T follicular helper cell (primary cell): ENCODE data around the gene AP4B1.
"Not testable (repeated sequence)": the region's sequence is repeated elsewhere in the genome, so short reads cannot be mapped to it uniquely, and the experiment has no call there.

Experiments used
- DNase-seq: peaks from one replicate; pipeline ENCODE4 v3.0.0-alpha.2; 2020; ENCODE audit warnings: low read depth
- total RNA-seq, 2 experiments: gene quantifications; one replicate each; lab custom pipeline; 2026; lab: John Stamatoyannopoulos, UW

The AP4B1 gene
- total RNA-seq = 46.8 to 57.1 reads per million in 2 experiments

DNA sequence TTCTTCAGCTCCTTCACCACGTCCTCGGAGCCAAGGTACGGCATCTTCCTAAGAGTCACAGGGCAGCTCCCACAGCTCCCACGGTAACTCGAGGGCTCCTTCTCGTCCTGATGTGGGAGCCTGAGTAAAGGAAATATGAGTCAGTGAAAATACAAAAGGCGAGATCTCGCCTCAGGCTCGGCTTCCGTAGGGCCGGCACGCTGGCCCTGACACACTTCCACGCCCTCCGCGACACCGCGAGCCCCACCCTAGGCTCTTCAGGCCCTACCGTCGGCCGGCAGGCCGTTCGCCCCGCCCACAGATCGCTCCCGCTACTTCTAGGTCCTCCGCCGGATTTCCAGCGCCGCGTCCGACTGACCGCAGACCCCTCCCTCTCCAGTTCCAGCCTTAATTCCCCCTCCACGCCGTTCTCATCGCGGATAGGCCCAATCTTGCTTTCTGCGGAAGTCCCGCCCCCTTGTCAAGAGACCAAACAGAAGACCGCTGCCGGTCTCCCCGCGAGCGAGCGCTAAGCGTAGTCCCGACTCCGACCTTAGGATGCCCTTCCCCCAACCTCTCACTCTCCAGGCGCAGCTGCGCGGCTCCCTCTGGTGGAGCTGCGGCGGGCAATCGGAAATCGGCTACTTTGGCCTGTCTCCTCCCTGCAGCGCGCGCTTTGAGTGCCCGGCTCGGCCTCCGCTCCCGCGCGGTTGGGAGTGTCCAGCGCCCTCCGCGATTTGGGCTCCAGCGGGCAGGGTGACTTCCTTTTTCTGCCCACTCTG lies at the start of gene AP4B1, which contains the start of gene DCLRE1B:
Gene AP4B1 (minus strand): TSS at position 126 of the 761 bp plus-strand sequence. CDS start 82 bp downstream, at position 44.
Gene DCLRE1B (plus strand): TSS at position 653 of the 761 bp plus-strand sequence. CDS start 261 bp downstream, outside the sequence.
- peak; percentile 96 for DNase-seq

DNA sequence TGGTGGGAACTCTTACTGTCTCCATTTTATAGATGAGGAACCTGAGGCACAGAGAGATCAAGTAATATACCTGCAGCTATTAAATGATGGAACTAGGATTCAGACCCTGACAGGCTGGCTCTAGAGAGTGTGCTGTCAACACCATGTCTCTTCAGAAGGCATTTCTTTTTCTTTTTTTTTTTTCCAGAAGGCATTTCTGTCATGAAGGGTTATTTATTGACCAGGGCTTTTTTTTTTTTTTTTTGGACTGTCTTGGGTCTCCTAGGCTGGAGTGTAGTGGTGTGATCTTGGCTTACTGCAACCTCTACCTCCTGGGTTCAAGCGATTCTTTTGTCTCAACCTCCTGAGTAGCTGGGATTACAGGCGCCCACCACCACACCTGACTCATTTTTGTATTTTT lies 47.1 kb upstream of the AP4B1 start:
- DNase-seq = no peak

DNA sequence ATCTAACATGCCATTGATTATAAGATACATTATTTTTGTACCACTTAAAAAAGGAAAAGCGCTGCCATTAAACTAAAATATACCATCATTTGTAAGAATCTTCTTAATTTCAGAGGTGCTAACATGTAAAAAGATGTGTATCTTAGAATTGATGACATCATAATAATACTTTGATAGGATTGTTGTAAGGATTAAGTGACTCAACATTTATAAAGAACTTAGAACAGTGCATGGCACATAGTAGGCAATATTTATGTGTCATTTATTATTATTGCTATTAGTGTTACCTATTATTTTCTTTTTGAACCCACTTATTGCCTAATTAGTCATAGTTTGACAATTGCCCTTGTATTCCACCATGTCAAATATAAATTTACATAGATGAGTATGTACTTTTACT lies 46.3 kb upstream of the AP4B1 start:
- DNase-seq = no peak

DNA sequence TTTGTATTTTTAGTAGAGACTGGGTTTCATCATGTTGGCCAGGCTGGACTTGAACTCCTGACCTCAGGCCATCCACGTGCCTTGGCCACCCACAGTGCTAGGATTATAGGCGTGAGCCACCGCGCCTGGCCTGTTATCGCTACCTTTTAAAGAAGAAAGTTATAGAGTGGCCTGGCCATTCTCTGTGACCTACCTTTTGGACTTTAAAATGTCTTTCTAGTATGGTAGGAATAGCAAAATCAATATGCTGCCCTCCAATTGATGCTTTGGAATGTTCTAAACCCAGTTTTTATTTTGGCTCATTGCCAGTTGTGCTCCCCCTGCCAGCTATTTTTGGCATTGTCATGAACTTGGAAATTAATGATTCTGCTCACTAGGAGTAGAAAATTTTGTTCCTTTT lies 44.4 kb upstream of the AP4B1 start:
- no peak for DNase-seq

DNA sequence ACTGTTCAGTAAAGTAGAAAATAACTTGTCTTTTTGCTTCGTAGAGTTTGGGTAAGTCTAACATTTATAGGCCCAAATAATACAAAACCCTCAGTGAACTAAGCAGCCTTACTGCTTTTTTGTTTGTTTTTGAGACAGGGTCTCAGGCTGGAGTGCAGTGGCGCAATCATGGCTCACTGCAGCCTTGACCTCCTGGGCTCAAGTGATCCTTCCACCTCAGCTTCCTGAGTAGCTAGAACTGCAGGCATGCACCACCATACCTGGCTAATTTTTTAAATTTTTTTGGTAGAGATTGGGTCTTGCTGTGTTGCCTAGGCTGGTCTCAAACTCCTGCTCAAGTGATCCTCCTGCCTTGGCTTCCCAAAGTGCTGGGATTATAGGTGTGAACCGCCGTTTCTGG lies 43.6 kb upstream of the AP4B1 start:
- not testable (repeated sequence) for DNase-seq

DNA sequence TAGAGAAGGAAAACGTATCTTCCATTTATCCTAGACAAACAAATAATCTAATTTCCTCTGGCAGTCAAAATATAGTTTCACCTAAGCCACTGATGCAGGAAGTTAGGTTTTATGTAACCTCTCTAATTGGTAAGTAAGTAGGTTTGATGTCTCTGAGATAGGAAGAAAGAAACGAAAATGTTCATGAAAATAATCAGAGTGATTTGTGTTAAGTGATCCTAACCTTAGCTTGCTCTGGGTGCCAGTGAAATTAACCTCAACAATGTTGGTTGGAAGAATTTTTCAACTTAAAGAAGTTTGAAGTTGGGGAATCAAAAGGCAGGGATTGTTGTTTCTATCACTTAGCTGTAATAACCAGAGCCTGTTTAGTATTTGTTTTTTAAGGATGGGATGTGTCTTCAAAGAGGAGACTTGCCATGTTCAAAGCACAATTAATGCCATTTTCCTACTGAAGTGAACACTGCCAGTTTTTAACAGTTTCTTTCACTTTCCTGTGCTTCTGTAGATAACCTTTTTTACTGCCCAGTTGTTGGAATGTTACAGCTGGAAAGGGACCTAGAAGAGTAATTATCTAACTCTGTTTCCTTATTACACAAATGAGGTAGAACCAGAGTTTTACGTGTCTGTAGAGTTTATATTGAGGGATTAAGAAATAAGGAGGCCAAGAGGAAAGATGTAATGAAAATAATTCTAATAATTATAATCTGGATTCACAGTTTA lies 42.9 kb upstream of the AP4B1 start:
- no peak for DNase-seq

DNA sequence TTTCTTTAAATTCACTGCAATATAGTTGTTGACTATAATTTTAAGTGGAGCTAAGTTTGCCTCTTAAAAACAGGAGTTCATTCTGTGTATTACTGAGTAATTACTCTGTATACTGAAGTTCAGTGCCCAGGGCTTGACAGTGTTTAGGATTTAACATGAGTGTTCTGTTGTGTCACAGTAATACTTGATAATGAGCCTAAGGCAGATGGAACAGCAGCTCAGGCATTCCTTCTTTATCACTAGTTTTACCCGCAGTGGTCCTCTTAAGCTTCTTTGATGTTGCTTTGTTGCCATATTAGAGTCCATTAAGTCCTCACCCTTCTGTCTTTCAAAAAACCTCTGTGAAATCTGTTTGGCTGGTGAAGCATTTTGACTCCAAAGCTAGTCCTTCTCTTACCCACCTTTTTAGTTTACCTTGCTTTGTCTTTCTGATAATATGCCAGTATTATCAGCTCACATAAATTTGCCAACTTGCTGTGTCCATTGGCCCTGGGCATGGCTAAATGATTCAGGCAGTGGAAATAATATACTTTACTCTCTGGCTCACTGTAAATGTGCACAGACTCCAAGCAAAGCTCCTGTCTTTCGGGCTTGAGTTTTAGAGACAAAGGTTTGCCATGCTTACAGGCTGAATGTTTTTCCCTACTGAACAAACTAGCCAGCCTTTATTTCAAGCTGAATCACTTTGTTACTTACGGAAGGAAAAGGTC lies 42.2 kb upstream of the AP4B1 start:
- no peak for DNase-seq

DNA sequence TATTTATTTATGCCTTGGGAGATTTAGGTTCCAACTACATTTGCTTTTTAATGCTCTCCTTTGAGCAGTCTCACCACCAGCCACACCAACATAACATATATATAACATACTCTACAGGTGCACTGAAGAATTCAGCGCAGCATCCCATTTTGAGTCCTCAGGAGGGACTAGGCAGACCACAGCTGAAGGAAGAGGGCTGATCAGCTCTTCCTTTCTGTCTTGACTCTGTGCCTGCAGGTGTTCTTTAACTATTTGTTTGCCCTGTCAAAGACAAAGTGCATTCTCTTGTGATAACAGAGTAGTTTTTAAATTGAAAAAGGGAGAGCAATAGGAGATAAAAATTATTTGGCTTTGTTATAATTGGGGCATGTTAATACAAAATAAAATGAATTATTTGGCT lies 41.5 kb upstream of the AP4B1 start:
- DNase-seq = no peak

DNA sequence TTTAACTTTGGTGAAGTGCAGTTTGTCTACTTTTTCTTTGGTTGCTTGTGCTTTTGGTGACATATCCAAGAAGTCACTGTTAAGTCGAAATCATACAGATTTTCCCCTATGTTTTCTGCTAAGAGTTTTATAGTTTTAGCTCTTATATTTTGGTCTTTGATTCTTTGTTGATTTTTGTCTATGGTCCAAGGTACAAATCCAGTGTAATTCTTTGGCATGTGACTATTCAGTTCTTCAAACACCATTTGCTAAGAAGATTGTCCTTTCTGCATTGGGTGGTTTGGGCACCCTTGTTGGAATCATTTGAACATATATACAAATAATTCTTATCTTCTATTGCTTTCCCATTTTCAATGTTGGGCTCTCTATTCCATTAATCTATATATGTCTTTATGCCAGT lies 40.7 kb upstream of the AP4B1 start:
- DNase-seq = no peak

DNA sequence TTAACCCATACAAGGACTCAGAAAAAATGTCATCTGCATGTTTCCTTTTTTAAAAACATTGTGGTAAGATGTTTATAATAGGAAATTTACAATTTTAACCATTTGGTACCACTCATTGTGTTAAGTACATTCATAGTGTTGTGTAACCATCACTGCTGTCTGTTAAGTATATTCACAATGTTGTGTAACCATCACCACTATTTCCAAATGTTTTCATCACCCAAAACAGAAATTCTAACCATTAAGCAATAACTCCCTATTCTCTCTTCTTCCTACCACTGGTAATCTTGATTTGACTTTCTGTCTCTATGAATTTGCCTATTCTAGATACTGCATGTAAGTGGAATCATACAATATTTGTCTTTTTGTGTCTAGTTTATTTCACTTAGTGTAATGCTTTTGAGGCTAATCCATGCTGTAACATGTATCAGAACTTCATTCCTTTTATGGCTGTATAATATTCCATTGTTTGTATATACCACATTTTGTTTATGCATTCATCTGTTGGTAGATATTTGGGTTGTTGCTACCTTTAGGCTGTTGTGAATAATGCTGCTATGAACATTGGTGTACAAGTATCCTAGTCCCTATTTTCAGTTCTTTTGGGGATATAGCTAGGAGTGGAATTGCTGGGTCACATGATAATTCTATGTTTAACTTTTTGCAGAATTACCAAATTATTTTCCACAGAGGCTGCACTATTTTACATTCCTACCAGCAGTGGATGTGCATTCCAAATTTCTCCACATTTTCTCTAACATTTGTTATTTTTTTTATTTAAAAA lies 38.6 kb upstream of the AP4B1 start:
- DNase-seq = no peak

DNA sequence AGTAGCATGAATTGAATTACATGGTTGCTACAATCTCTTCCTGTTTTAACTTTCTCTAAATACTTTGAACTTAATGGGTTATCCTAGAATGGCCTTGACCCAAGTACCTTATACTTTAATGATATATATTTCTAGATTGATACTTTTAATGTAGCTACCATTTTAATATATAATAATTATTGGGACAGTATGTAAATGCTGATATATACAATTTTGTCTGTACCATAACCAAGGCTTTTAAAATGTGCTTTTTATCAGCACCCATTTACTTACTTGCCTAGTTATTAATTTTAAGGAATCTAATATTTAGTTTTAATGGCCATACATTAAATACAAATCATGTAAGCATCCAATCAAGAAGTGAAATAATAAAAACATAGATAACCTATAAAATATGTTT lies 37.9 kb upstream of the AP4B1 start:
- DNase-seq = no peak

DNA sequence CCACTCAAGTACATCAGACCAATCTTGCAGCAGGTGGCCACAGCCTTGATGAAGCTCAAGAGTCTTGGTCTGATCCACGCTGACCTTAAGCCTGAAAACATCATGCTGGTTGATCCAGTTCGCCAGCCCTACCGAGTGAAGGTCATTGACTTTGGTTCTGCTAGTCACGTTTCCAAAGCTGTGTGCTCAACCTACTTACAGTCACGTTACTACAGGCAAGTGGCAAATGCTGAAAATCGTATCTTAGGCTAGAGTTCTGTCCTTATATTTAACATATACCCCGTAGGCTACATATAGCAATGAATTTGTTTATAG lies 36.6 kb upstream of the AP4B1 start:
- no peak for DNase-seq

DNA sequence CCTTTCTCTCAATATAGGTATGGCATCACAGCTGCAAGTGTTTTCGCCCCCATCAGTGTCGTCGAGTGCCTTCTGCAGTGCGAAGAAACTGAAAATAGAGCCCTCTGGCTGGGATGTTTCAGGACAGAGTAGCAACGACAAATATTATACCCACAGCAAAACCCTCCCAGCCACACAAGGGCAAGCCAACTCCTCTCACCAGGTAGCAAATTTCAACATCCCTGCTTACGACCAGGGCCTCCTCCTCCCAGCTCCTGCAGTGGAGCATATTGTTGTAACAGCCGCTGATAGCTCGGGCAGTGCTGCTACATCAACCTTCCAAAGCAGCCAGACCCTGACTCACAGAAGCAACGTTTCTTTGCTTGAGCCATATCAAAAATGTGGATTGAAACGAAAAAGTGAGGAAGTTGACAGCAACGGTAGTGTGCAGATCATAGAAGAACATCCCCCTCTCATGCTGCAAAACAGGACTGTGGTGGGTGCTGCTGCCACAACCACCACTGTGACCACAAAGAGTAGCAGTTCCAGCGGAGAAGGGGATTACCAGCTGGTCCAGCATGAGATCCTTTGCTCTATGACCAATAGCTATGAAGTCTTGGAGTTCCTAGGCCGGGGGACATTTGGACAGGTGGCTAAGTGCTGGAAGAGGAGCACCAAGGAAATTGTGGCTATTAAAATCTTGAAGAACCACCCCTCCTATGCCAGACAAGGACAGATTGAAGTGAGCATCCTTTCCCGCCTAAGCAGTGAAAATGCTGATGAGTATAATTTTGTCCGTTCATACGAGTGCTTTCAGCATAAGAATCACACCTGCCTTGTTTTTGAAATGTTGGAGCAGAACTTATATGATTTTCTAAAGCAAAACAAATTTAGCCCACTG lies 36.0 kb upstream of the AP4B1 start:
- no peak for DNase-seq

DNA sequence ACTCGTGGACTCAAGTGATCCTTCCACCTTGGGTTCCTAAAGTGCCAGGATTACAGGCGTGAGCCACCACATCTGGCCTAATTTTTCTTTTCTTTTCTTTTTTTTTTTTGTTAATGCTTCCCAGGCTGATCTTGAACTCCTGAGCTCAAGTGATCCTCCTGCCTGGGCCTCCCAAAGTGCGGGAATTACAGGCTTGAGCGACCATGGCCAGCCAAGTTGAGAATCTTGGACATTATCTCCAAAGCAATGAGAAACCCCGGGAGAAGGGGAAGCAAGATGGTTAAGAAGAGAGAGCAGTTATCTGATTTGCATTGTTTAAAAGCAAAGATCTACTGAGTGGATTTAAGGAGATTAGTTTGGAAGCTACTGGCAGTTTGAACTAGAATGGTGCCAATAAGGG lies 33.6 kb upstream of the AP4B1 start:
- no peak for DNase-seq

DNA sequence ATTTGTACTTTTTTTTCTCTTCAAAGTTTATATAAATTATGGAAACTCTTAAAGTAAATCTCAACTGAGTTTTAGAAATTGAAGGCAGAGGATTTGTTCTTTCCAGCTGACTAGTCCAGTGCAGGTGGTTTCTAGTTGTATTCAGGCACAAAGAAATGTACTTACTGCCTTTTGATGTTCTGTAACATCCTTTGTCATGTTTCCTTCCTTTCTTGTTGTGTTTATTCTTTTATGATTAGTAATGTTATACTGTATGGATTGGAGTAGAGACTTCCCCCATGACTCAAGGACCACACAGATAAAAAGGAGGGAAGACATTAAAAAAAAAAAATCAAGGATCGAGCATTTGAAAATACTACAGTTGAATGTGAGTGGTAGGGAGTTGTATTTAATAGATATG lies 32.5 kb upstream of the AP4B1 start:
- no peak for DNase-seq

DNA sequence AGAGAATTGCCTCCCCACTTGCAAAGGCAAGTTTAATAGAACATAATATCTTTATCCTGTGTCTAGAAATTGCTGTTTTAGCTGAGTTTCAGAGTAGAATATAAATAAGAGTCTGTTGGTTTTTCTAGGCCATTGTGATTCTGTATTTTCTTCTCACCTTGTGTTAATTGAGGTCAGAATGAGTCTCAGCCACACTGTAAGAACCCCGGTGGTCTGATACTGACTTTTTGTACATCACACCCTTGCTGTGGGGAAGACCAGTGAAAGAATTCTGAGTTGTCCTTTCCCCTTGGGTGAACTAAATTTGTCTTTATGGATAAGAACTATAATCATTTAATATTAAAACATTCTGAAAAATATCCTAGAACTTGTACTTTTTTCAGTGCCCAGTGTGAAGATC lies 31.4 kb upstream of the AP4B1 start:
- no peak for DNase-seq

DNA sequence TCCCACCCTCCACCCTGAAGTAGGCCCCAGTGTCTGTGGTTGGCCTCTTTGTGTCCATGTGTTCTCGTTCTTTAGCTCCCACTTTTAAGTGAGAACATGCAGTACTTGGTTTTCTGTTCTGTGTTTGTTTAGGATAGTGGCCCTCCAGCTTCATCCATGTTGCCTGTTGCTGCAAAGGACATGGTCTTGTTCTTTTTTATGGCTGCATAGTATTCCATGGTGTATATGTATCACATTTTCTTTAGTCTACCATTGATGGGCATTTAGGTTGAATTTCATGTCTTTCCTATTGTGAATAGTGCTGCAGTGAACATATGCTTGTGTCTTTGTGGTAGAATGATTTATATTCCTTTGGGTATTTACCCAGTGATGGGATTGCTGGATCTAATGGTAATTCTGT lies 30.6 kb upstream of the AP4B1 start:
- DNase-seq = no peak

DNA sequence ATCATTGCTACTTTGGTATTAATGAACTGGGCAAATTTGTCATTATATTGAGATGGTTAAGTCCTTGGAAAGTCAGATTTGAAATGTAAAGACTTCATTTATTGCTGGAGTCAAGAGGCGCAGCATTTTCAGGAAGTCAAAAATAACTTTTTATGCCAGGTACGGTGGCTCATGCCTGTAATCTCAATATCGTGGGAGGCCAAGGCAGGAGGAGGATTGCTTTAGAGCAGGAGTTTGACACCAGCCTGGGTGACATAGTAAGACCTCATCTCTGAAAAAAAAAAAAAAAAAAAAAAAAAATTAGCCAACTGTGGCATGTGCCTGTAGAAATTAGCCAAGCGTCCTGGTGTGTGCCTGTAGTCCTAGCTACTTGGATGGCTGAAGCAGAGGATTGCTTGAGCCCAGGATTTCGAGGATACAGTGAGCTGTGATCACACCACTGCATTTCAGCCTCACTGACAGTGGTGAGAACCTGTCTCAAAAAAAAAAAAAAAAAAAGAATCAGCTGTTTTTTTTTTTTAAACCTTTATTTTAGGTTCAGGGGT lies 30.0 kb upstream of the AP4B1 start:
- no peak for DNase-seq

DNA sequence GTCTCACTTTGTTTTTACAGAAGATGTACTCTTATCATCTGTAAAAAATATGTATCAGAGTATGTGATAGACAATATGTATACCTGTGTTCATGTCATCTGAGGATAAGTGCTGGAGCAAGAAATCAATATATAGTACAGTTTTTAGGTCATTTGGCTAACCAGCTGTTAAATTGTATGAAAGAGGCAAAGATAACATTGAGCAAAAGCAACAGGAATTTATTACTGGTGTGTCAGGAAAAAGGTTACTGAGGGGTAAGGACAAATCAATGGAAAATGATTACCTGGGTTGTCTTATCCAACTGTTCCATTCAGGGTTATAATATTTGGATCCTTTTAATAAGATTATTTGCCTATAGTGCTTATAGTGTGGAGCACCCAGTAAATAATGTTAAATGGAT lies 29.4 kb upstream of the AP4B1 start:
- no peak for DNase-seq

DNA sequence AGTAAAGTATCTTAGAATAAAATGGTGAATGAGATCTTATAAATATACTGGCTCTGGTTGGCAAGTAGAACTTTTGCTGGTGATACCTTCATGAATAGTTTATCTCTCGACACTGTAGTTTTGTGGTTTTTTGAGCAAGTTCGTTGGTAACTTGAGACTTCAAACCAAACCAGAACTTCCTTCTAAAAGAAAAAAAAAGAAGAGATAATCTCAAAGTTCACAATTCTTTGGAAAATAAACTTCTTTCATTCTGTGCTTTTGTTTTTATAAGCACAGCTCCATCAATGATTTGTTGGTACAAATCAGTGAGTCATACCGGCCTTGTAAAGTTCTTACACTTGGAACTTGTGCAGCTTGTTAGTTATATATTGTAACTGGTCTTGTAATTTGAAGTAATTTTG lies 26.9 kb upstream of the AP4B1 start:
- no peak for DNase-seq
